Right lobe of liver (tissue), 4 donors: ENCODE measurements around the gene RSRP1.

Experiments
- POLR2A ChIP-seq: fragments of 450-650 bp; IDR thresholded peaks from one replicate; pipeline ENCODE4 v1.6.1; 2017; ENCODE audit warnings: antibody characterized with exemption, mild to moderate bottlenecking
- TF ChIP-seq, protein P1 (sequence below), 4 donors: fragments of 200-600 bp in 3 of 4; fragments of 450-650 bp in 1 of 4; IDR thresholded peaks; one replicate each; pipeline versions ENCODE4 v1.5.1 to v1.8.0; 2016 to 2022; ENCODE audit warnings: antibody characterized with exemption in 4 of 4, mild to moderate bottlenecking in 2 of 4
- donor health status: DM: no; HTN: no; CAD: no.
- donor health status: DM: no; HTN: no; CAD: no.
- donor health status: DM: no; HTN: yes; CAD: no.

DNA sequence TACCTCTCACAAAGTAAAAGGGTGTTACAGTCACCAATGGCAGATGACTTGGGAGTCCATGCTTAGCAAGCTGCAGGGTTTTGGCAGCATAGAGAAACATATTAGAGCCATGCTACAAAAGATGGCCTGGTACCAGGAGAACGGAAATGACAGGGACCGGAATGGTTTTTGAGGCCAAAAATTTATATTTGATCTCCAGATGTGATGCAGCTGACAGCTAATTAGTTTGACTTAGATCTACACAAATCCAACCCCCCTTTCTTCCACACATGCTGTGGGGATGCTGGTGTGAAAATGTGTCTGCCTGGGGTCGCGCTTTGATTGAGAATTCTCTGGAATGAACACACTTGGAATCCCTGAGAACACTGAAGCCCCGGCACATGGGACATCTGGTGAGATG lies 41.5 kb downstream of the RSRP1 start:
- TF ChIP-seq, protein P1, sequence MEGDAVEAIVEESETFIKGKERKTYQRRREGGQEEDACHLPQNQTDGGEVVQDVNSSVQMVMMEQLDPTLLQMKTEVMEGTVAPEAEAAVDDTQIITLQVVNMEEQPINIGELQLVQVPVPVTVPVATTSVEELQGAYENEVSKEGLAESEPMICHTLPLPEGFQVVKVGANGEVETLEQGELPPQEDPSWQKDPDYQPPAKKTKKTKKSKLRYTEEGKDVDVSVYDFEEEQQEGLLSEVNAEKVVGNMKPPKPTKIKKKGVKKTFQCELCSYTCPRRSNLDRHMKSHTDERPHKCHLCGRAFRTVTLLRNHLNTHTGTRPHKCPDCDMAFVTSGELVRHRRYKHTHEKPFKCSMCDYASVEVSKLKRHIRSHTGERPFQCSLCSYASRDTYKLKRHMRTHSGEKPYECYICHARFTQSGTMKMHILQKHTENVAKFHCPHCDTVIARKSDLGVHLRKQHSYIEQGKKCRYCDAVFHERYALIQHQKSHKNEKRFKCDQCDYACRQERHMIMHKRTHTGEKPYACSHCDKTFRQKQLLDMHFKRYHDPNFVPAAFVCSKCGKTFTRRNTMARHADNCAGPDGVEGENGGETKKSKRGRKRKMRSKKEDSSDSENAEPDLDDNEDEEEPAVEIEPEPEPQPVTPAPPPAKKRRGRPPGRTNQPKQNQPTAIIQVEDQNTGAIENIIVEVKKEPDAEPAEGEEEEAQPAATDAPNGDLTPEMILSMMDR (IDR thresholded peaks at IDR 0.05): no peak
- TF ChIP-seq POLR2A: no peak
